Measurements from ENCODE around the gene DPPA5. TPM values are rescaled to one million over a fixed set of nuclear protein-coding genes. Genes with fewer than 3 reads are reported as not detected.
"Not testable (repeated sequence)": the region's sequence is repeated elsewhere in the genome, so short reads cannot be mapped to it uniquely, and the experiment has no call there.

DPPA5 gene
- not detected in 2 replicates for total RNA-seq (ENCODE audit: low replicate concordance)

- DNase-seq (ENCODE audit: low read depth): no peak
- TF ChIP-seq CTCF (IDR thresholded peaks at IDR 0.05; ENCODE audit: insufficient read depth, low read length): no peak
- no peak within 1 kb of the TSS for H3K4me3 ChIP-seq (ENCODE audit: low read depth, low read length)
These were observed at the start of gene DPPA5 for GRCh38 chr6:73353636-73354593. Gene DPPA5 (minus strand): TSS chr6:73354276. CDS start chr6:73354225, 51 bp downstream.

GRCh38 chr6:73400656-73401055 lies 46.6 kb upstream of the DPPA5 start:
- no peak overlapping the region for H3K4me3 ChIP-seq (ENCODE audit: low read depth, low read length)
- no peak for DNase-seq (ENCODE audit: low read depth)
- no peak for TF ChIP-seq CTCF (IDR thresholded peaks at IDR 0.05; ENCODE audit: insufficient read depth, low read length)

GRCh38 chr6:73395875-73396274 lies 41.8 kb upstream of the DPPA5 start:
- no peak overlapping the region for H3K4me3 ChIP-seq (ENCODE audit: low read depth, low read length)
- DNase-seq (ENCODE audit: low read depth): no peak

GRCh38 chr6:73394577-73395354 lies 40.7 kb upstream of the DPPA5 start, which contains the start of gene DDX43:
Gene DDX43 (plus strand): TSS chr6:73394828. CDS start chr6:73394906, 78 bp downstream.
- peak; percentile 8 for DNase-seq (ENCODE audit: low read depth)
- H3K4me3 ChIP-seq (ENCODE audit: low read depth, low read length): no peak within 1 kb of the TSS
- no peak for TF ChIP-seq CTCF (IDR thresholded peaks at IDR 0.05; ENCODE audit: insufficient read depth, low read length)

More at GRCh38 chr6:73395875-73396274, 41.8 kb upstream of the DPPA5 start:
- TF ChIP-seq CTCF (IDR thresholded peaks at IDR 0.05; ENCODE audit: insufficient read depth, low read length): no peak

GRCh38 chr6:73393278-73393677 lies 39.2 kb upstream of the DPPA5 start:
- H3K4me3 ChIP-seq (ENCODE audit: low read depth, low read length): no peak overlapping the region
- no peak for DNase-seq (ENCODE audit: low read depth)
- no peak for TF ChIP-seq CTCF (IDR thresholded peaks at IDR 0.05; ENCODE audit: insufficient read depth, low read length)

GRCh38 chr6:73392188-73392587 lies 38.1 kb upstream of the DPPA5 start:
- DNase-seq (ENCODE audit: low read depth): peak; percentile 13

GRCh38 chr6:73391675-73392074 lies 37.6 kb upstream of the DPPA5 start:
- DNase-seq (ENCODE audit: low read depth): no peak
- TF ChIP-seq CTCF (IDR thresholded peaks at IDR 0.05; ENCODE audit: insufficient read depth, low read length): no peak
- H3K4me3 ChIP-seq (ENCODE audit: low read depth, low read length): no peak overlapping the region

More at GRCh38 chr6:73392188-73392587, 38.1 kb upstream of the DPPA5 start:
- H3K4me3 ChIP-seq (ENCODE audit: low read depth, low read length): not testable (repeated sequence)

Data from fibroblast of the aortic adventitia (primary cell).